Ishikawa (cell line): ENCODE data around the gene IDI2.

Source experiments
- CEBPB ChIP-seq: IDR thresholded peaks from 2 replicates; pipeline ENCODE4 v1.6.1; 2012
- CREB1 ChIP-seq: IDR thresholded peaks from 2 replicates; pipeline ENCODE4 v1.6.1; 2012; ENCODE audit warnings: low read depth
- EP300 ChIP-seq: IDR thresholded peaks from 2 replicates; pipeline ENCODE4 v1.6.1; 2012; ENCODE audit warnings: borderline replicate concordance
- FOXM1 ChIP-seq: IDR thresholded peaks from 2 replicates; pipeline ENCODE4 v1.6.1; 2012; ENCODE audit warnings: low read depth, borderline replicate concordance
- MAX ChIP-seq: IDR thresholded peaks from 2 replicates; pipeline ENCODE4 v1.6.1; 2012
- NFIC ChIP-seq: IDR thresholded peaks from 2 replicates; pipeline ENCODE4 v1.6.1; 2012
- RAD21 ChIP-seq: IDR thresholded peaks from 2 replicates; pipeline ENCODE4 v1.6.1; 2012; ENCODE audit warnings: low read depth
- REST ChIP-seq: IDR thresholded peaks from 2 replicates; pipeline ENCODE4 v1.6.1; 2012; ENCODE audit warnings: low read depth, mild to moderate bottlenecking
- TAF1 ChIP-seq: IDR thresholded peaks from 2 replicates; pipeline ENCODE4 v1.6.1; 2012; ENCODE audit warnings: low read depth, mild to moderate bottlenecking
- TCF12 ChIP-seq: IDR thresholded peaks from 2 replicates; pipeline ENCODE4 v1.6.1; 2012; ENCODE audit warnings: low read depth
- TEAD4 ChIP-seq: IDR thresholded peaks from 2 replicates; pipeline ENCODE4 v1.6.1; 2012
- USF1 ChIP-seq: IDR thresholded peaks from 2 replicates; pipeline ENCODE4 v1.6.1; 2012

- no peak for TF ChIP-seq TAF1
- TF ChIP-seq MAX = no peak
- no peak for TF ChIP-seq REST
- no peak for TF ChIP-seq FOXM1
- no peak for TF ChIP-seq RAD21
- no peak for TF ChIP-seq TEAD4
- TF ChIP-seq TCF12 = no peak
- TF ChIP-seq CEBPB = no peak
- no peak for TF ChIP-seq USF1
- no peak for TF ChIP-seq CREB1
- no peak for TF ChIP-seq NFIC
- no peak for TF ChIP-seq EP300
Observed at GRCh38 chr10:1040133-1040532, 14.5 kb upstream of the IDI2 start.
